Prostate gland (tissue), 2 donors: Measurements from ENCODE around the gene RAB25.

Source experiments
- CTCF ChIP-seq, 4 experiments: fragments of 200-600 bp in 2 of 4; fragments of 450-650 bp in 2 of 4; sonication (generic) in 2 of 4; IDR thresholded peaks; 1 replicate in 3 of 4; 2 replicates in 1 of 4; pipeline ENCODE4 v1.5.1; 2016 to 2019; ENCODE audit warnings: antibody characterized with exemption in 4 of 4, mild to moderate bottlenecking in 2 of 4, moderate library complexity in 2 of 4
- POLR2A ChIP-seq: fragments of 450-650 bp; IDR thresholded peaks from one replicate; pipeline ENCODE4 v1.6.1; 2016; ENCODE audit warnings: antibody characterized with exemption, mild to moderate bottlenecking

GRCh38 chr1:156119503-156120209 lies 58.7 kb downstream of the RAB25 start:
- no peak for TF ChIP-seq CTCF (IDR thresholded peaks at IDR 0.05)
- TF ChIP-seq POLR2A = no peak
